GM21515 (cell line): Measurements from ENCODE around the gene FAM81A.
A peak's percentile ranks its signal among the peaks of the same experiment; 100 is the strongest.

Source experiments
- ATAC-seq: cut with Tn5 transposase; IDR thresholded peaks from one replicate; pipeline ENCODE4 v1.9.1; 2021; ENCODE audit not compliant: unreplicated experiment

Gene FAM81A

GRCh38 chr15:59539799-59540198, 101.8 kb downstream of the FAM81A start:
- no peak for ATAC-seq

- no peak for ATAC-seq
Measured at GRCh38 chr15:59540654-59541053, 102.7 kb downstream of the FAM81A start.

- ATAC-seq, result no peak
Measured at GRCh38 chr15:59541750-59542149, 103.8 kb downstream of the FAM81A start.

- peak; percentile 66 for ATAC-seq
Measured at GRCh38 chr15:59543721-59544547, 105.9 kb downstream of the FAM81A start.

GRCh38 chr15:59545573-59545972, 107.6 kb downstream of the FAM81A start:
- no peak for ATAC-seq

- ATAC-seq, result no peak
Measured at GRCh38 chr15:59548501-59549226, 110.7 kb downstream of the FAM81A start.

GRCh38 chr15:59549301-59550185, 111.6 kb downstream of the FAM81A start:
- ATAC-seq, result no peak

- no peak for ATAC-seq
Measured at GRCh38 chr15:59550530-59550929, 112.5 kb downstream of the FAM81A start.

GRCh38 chr15:59550956-59551355, 113.0 kb downstream of the FAM81A start:
- ATAC-seq, result no peak

GRCh38 chr15:59553879-59554735, 116.1 kb downstream of the FAM81A start:
- no peak for ATAC-seq

GRCh38 chr15:59555696-59556095, 117.7 kb downstream of the FAM81A start:
- ATAC-seq, result no peak

- ATAC-seq, result no peak
Measured at GRCh38 chr15:59556380-59556779, 118.4 kb downstream of the FAM81A start.

GRCh38 chr15:59557581-59557980, 119.6 kb downstream of the FAM81A start:
- no peak for ATAC-seq

GRCh38 chr15:59558851-59559250, 120.9 kb downstream of the FAM81A start:
- ATAC-seq, result no peak

- no peak for ATAC-seq
Measured at GRCh38 chr15:59561547-59561946, 123.6 kb downstream of the FAM81A start.

- ATAC-seq, result no peak
Measured at GRCh38 chr15:59562448-59563186, 124.6 kb downstream of the FAM81A start.

GRCh38 chr15:59565299-59565698, 127.3 kb downstream of the FAM81A start:
- ATAC-seq, result no peak

GRCh38 chr15:59567324-59567723, 129.3 kb downstream of the FAM81A start:
- no peak for ATAC-seq

GRCh38 chr15:59569477-59569876, 131.5 kb downstream of the FAM81A start:
- ATAC-seq, result no peak

- ATAC-seq, result no peak
Measured at GRCh38 chr15:59570315-59570714, 132.3 kb downstream of the FAM81A start.
